ENCODE data around the gene SULT1A2. TPM values are rescaled to one million over a fixed set of nuclear protein-coding genes. Genes with fewer than 3 reads are reported as not detected.
A peak's percentile ranks its signal among the peaks of the same experiment; 100 is the strongest.
"Not testable (repeated sequence)": the region's sequence is repeated elsewhere in the genome, so short reads cannot be mapped to it uniquely, and the experiment has no call there.

The SULT1A2 gene
- total and polyA plus RNA-seq, 7 donors = 0.09 to 1.5 (median 0.34) TPM; not detected in 2

DNA sequence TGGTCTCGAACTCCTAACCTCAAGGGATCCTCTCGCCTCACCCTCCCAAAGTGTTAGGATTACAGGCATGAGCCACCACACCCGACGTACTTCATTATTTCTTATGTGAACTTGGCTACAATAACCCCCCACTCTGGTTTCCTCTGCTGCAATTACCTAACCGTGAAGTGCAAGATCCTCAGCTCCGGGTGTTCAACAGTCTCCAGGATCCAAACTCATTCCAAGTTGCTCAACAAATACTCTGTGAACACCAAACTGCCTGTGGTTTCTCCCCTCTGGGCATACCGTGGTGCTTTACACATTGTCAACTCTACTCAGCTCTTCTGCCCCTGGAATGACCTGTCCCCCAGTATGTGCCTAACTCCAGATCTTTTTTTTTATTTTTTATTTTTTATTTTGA, 19.8 kb upstream of the SULT1A2 start:
- WGBS, 3 donors = 66 to 76% (median 68%) methylated on average over 7 of the region's 7 CpGs
- Histone ChIP-seq H3K27me3 (ENCODE audit: insufficient read depth in 3 of 3, low read length in 2 of 3) (no peaks in the 10 kb centered on the region), H3K36me3 (ENCODE audit: insufficient read depth in 1 of 2, low read depth in 1 of 2) (peaks cover 0 to 17% of the 10 kb centered on the region in 2 donors), H3K4me1 (no peaks in the 10 kb centered on the region), H3K27ac (no peak overlapping the region), H3K9me3 (no peaks in the 10 kb centered on the region), H3K4me3 (no peak overlapping the region)
- TF ChIP-seq, protein P1, sequence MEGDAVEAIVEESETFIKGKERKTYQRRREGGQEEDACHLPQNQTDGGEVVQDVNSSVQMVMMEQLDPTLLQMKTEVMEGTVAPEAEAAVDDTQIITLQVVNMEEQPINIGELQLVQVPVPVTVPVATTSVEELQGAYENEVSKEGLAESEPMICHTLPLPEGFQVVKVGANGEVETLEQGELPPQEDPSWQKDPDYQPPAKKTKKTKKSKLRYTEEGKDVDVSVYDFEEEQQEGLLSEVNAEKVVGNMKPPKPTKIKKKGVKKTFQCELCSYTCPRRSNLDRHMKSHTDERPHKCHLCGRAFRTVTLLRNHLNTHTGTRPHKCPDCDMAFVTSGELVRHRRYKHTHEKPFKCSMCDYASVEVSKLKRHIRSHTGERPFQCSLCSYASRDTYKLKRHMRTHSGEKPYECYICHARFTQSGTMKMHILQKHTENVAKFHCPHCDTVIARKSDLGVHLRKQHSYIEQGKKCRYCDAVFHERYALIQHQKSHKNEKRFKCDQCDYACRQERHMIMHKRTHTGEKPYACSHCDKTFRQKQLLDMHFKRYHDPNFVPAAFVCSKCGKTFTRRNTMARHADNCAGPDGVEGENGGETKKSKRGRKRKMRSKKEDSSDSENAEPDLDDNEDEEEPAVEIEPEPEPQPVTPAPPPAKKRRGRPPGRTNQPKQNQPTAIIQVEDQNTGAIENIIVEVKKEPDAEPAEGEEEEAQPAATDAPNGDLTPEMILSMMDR (IDR thresholded peaks at IDR 0.05) = no peak
- DNase-seq = no peak
- intact Hi-C loops (cut with DNase I) = loop anchor here in 1 of 2 donors (5.0 kb wide), 1 partner anchor 124 kb away; the partner anchor contains the start of genes APOBR and CLN3
- peak in 1 of 4 donors; percentile 42 for ATAC-seq

DNA sequence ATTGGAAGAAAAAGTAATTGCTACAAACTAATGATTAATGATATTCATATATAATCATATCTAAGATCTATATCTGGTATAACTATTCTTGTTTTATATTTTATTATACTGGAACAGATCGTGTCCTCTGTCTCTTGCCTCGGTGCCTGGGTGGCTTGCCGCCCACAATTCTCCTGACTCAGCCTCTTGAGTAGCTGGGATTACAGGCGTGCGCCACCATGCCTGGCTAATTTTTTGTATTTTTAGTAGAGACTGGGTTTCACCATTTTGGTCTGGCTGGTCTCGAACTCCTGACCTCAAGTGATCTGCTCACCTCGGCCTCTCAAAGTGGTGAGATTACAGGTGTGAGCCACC, 19.4 kb upstream of the SULT1A2 start:
- not testable (repeated sequence) for ATAC-seq; H3K27ac ChIP-seq; H3K27me3 ChIP-seq (ENCODE audit: insufficient read depth in 3 of 3, low read length in 2 of 3); DNase-seq; H3K4me3 ChIP-seq; H3K4me1 ChIP-seq; H3K9me3 ChIP-seq
- H3K36me3 ChIP-seq (ENCODE audit: insufficient read depth in 1 of 2, low read depth in 1 of 2) = peaks cover 0 to 17% of the 10 kb centered on the region in 2 donors
- intact Hi-C loops (cut with DNase I) = loop anchor here in 1 of 2 donors (5.0 kb wide), 1 partner anchor 124 kb away; the partner anchor contains the start of genes APOBR and CLN3
- WGBS, 3 donors = 72 to 79% (median 77%) methylated on average over 7 of the region's 7 CpGs

DNA sequence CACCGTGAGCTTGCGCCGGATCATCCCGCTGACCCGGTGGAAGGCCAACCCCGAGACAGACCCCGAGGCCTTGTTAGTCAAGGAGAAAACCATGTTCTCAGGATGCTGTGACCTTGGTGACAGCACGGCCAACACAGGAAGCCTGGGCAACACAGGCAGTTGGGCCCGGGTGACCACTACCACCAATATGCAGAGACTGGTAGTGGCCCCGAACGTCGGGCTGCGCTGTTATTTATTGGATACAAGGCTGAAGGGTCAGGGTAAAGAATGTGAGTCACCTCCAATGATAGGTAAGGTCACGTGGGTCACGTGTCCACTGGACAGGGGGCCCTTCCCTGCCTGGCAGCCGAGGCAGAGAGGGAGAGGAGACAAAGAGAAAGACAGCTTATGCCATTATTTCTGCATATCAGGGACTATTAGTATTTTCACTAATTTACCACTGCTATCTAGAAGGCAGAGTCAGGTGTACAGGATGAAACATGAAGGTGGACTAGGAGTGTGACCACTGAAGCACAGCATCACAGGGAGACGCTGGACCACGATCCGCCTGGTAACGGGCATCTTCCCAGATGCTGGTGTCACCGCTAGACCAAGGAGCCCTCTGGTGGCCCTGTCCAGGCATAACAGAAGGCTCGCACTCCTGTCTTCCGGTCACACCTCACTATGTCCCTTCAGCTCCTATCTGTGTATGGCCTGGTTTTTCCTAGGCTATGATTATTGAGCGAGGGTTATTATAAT, 18.8 kb upstream of the SULT1A2 start:
- DNase-seq = peak; percentile 56 to 78
- 40 to 44% (median 44%) methylated on average over 16 to 17 of the region's 24 CpGs for WGBS, 3 donors
- peak in 3 of 4 donors; percentile 43 to 77 (median 50) for ATAC-seq
- not testable (repeated sequence) for H3K27ac ChIP-seq; H3K9me3 ChIP-seq; H3K27me3 ChIP-seq (ENCODE audit: insufficient read depth in 3 of 3, low read length in 2 of 3); H3K4me1 ChIP-seq; H3K4me3 ChIP-seq
- H3K36me3 ChIP-seq (ENCODE audit: insufficient read depth in 1 of 2, low read depth in 1 of 2) = peaks cover 0 to 17% of the 10 kb centered on the region in 2 donors
- TF ChIP-seq, protein P1 (IDR thresholded peaks at IDR 0.05) = peak; percentile 76
- intact Hi-C loops (cut with DNase I) = loop anchor here in 1 of 2 donors (5.0 kb wide), 1 partner anchor 123 kb away; the partner anchor contains the start of genes APOBR and CLN3

DNA sequence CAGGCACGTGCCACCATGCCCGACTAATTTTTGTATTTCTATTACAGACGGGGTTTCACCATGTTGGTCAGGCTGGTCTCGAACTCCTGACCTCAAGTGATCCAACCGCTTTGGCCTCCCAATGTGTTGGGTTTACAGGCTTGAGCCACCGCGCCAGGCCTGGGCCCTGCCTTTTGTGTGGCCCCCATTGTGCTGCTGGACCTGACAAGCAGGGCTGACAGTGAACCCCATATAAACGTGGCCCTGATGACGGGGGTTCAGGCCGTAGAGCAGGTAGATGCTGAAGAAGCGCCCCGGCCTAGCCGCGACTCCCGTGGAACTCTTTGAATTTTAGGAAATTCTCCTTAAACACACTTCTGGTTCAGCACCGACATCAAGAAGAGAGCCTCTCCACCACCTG, 17.7 kb upstream of the SULT1A2 start:
- H3K27ac ChIP-seq; ATAC-seq; intact Hi-C loops (cut with DNase I); DNase-seq; H3K27me3 ChIP-seq (ENCODE audit: insufficient read depth in 3 of 3, low read length in 2 of 3); H3K4me1 ChIP-seq; H3K9me3 ChIP-seq; H3K4me3 ChIP-seq: not testable (repeated sequence)
- WGBS, 3 donors = 75 to 82% (median 78%) methylated on average over 12 to 13 of the region's 16 CpGs
- peaks cover 0 to 10% of the 10 kb centered on the region in 2 donors for H3K36me3 ChIP-seq (ENCODE audit: insufficient read depth in 1 of 2, low read depth in 1 of 2)

DNA sequence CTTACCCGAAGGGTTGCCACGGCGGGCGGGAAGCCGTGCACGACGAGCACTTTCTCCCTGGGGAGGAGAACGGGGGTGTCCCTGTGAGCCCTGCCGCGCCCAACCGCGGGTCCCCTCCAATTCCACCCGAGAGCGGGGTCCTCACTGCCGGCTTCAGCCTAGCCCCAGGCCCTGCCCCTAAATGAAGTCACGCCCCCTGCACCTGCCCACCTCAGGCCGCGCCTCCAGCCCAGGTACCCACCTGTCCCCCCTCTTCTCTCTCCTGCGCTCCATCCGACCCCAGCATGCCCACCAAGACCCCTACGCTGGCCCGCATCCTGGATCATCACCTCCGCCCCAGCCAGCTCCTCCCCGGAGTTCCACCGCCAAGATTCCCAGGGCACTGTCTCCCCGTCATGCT, 17.1 kb upstream of the SULT1A2 start:
- 33 to 40% (median 35%) methylated on average over 1 to 7 of the region's 26 CpGs for WGBS, 3 donors
- DNase-seq; intact Hi-C loops (cut with DNase I); H3K27ac ChIP-seq; H3K27me3 ChIP-seq (ENCODE audit: insufficient read depth in 3 of 3, low read length in 2 of 3); ATAC-seq; H3K36me3 ChIP-seq (ENCODE audit: insufficient read depth in 1 of 2, low read depth in 1 of 2); H3K4me1 ChIP-seq; H3K9me3 ChIP-seq; H3K4me3 ChIP-seq: not testable (repeated sequence)

DNA sequence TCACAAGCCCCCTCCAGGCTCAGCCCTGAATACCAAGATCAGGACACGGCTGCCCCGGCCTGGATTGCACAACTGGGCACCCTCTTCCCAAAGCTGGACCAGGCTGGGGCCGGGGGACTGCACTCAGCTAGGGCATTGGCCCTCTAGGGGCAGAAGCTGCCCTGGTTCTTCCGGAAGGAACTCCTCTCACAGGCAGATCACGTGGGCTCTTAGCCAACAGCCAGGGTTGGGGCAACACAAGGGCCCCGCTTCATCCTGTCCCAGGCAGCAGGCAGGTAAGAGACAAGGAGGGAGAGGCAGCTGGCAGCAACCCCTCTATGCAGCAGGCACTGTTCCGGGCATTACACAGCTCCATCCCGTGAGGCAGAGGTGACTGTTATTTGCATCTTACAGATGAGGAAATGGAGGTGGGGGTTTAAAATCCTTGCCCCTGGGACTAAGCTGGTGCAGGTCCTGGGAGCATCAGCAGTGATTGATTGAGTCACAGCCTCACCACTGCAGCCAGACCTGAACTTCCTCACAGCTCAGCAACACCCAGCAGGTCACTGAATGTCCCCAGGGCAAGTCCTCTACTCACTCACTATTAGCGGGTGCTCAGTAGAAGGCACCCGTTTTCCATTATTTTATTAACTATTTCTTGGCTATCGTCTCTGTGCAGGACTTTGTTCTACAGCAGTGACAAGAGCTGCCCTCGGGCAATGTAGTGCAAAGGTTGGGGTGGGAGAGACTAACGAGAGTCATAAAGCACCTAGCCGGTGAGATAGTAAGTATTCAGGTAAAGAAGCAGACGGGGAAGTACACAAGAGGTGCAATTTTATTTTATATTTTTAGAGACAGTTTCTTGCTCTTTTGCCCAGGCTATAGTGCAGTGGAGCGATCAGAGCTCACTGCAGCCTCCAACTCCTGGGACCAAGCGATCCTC, 15.8 kb upstream of the SULT1A2 start:
- DNase-seq; H3K4me3 ChIP-seq; intact Hi-C loops (cut with DNase I); H3K36me3 ChIP-seq (ENCODE audit: insufficient read depth in 1 of 2, low read depth in 1 of 2); H3K27ac ChIP-seq; H3K27me3 ChIP-seq (ENCODE audit: insufficient read depth in 3 of 3, low read length in 2 of 3); H3K9me3 ChIP-seq; H3K4me1 ChIP-seq: not testable (repeated sequence)
- ATAC-seq = peak in 1 of 4 donors; percentile 21
- no CpG with 5 or more reads among the region's 17 CpGs for WGBS, 3 donors
